ENCODE results near the gene PCAT7. TPM values are rescaled to one million over a fixed set of nuclear protein-coding genes. Genes with fewer than 3 reads are reported as not detected.

The PCAT7 gene
- total RNA-seq, result under 0.01 TPM in 1 of 2 replicates, not detected in the other

DNA sequence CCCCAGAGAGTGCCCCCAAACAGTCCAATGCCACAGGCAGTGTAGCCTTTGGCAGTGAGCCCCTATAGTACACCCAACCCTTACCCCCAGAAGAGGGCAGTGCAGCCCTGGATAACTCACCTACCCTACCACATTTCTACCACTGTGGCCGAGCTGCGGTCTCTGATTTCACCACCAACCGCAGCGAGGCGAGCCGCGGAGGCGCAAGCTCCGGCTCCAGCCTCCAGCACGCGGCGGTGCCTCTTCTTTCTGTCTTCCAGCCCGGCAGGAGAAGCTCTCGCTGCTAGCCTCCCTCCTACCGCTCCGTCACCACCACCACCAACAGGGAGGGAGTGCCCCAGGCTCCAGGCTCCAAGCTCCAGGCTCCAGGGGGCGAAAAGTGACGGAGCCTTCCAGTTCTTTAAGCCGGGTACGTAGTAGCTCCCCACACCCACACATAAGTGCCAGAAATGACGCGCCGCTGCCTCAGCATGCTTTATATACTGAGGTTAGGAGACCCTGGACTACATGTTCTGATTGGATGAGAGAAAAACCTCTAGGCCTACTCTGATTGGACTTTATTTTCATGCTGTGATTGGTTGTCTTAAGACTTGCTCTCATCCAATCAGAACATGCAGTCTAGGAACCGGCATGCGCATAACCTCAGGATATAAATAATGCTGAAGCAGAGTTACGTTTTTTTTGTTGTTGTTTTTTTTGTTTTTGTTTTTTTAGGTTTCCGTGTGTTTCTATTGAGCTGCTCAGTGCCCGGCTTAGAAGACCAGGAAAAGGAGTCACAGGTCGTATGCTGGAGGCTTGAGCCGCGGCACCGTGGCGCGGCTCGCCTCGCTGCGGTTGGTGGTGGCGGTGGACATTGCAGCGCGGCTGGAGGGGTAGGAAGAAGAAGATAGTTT, at the start of gene PCAT7:
PCAT7 (plus strand) TSS at position 645 of the 893 bp plus-strand sequence.

DNA sequence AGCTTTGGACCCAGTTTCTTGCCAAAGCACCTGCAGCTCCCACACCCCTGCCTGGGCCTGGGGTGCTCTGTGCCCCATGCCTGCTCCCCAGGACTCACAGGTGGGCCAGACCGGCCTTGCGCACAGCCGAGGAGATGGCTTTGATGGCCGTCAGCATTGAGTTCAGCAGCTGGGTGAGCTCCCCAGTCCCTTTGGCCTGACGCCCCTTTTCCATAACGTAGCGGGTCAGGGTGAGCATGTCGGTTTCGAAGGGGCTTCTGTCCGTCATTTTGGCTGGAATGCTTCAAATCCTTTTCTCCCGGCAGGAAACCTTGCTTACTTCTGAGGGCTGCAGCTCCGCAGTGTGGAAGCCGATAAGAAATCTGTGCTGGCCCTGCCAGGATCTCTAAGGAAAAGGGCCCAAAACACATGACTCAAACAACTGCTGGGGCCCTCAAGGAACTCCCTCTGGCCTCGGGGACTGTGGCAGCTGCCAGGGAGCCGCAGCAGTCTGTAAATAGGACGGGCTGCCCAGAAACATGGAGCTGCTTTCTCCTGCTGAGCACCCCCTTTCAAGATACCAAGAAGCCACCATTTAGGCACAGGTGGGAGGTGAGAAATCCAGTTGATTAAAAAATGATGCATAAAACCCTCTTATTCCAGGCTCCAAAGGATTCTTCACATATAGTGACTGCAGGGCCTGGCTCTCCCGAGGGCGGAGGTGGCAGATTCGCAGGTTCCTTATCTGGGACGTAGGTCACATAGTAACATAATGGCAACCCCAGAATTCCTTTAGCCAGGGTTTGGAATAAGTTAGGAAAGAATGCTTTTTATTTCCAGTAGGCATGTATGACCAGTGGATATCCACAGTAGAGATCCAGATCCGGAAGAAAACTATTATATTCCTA, 38.8 kb downstream of the PCAT7 start, which contains the start of gene FBP2:
FBP2 (minus strand) TSS at position 366 of the 887 bp plus-strand sequence; CDS start at position 268, 98 bp downstream.

Other genes starting within 250 kb of the PCAT7 start
- not detected in 2 replicates for gene NUTM2F, start 226.4 kb upstream of the PCAT7 start, total RNA-seq
- not detected in 2 replicates for gene FBP2, start 38.7 kb downstream of the PCAT7 start, total RNA-seq
- not detected in 2 replicates for gene FBP1, start 84.4 kb downstream of the PCAT7 start, total RNA-seq
- 83.4 and 136 TPM in 2 replicates for gene AOPEP, start 171.6 kb downstream of the PCAT7 start, total RNA-seq